Parathyroid adenoma (tissue), 2 donors: ENCODE data around the gene MOB1B.

ENCODE experiments used
- H2AFZ ChIP-seq: fragments of 300-600 bp; sonication (generic); one replicate; pipeline ENCODE4 v1.7.0; 2017; ENCODE audit warnings: antibody characterized with exemption, mild to moderate bottlenecking
- H3K27ac ChIP-seq: fragments of 300-600 bp; sonication (generic); one replicate; pipeline ENCODE4 v1.7.0; 2017
- H3K27me3 ChIP-seq: fragments of 300-600 bp; sonication (generic); one replicate; pipeline ENCODE4 v1.7.0; 2017; ENCODE audit warnings: low read length; ENCODE audit not compliant: control insufficient read depth, insufficient read depth
- H3K36me3 ChIP-seq: fragments of 300-600 bp; sonication (generic); one replicate; pipeline ENCODE4 v1.7.0; 2017; ENCODE audit warnings: low read length; ENCODE audit not compliant: control insufficient read depth, insufficient read depth
- H3K4me1 ChIP-seq: fragments of 300-600 bp; sonication (generic); one replicate; pipeline ENCODE4 v1.7.0; 2017; ENCODE audit warnings: control low read depth
- H3K4me2 ChIP-seq: fragments of 300-600 bp; sonication (generic); one replicate; pipeline ENCODE4 v1.7.0; 2017; ENCODE audit warnings: low read length
- H3K4me3 ChIP-seq: fragments of 300-600 bp; sonication (generic); one replicate; pipeline ENCODE4 v1.7.0; 2017; ENCODE audit warnings: low read depth, low read length
- H3K79me2 ChIP-seq: fragments of 300-600 bp; sonication (generic); one replicate; pipeline ENCODE4 v1.7.0; 2017; ENCODE audit warnings: control low read depth
- H3K9ac ChIP-seq: fragments of 300-600 bp; sonication (generic); one replicate; pipeline ENCODE4 v1.7.0; 2017; ENCODE audit warnings: mild to moderate bottlenecking
- H3K9me3 ChIP-seq: fragments of 300-600 bp; sonication (generic); one replicate; pipeline ENCODE4 v1.7.0; 2017; ENCODE audit warnings: low read length; ENCODE audit not compliant: control insufficient read depth
- CTCF ChIP-seq: fragments of 300-600 bp; sonication (generic); IDR thresholded peaks from one replicate; pipeline ENCODE4 v1.7.0; 2017; ENCODE audit warnings: antibody characterized with exemption, mild to moderate bottlenecking
- donor health status: primary hyperparathyroidism.

Gene MOB1B

GRCh38 chr4:70956549-70957210 is 54.5 kb downstream of the MOB1B start:
- no peak for TF ChIP-seq CTCF
- Histone ChIP-seq H3K79me2 (no peaks in the 10 kb centered on the region), H3K36me3 (no peaks in the 10 kb centered on the region), H3K9ac (no peak overlapping the region), H3K27ac (no peak overlapping the region), H3K27me3 (no peaks in the 10 kb centered on the region), H2AFZ (no peak overlapping the region), H3K9me3 (no peaks in the 10 kb centered on the region), H3K4me1 (no peaks in the 10 kb centered on the region), H3K4me3 (no peak overlapping the region), H3K4me2 (no peak overlapping the region)

- no peak overlapping the region for H3K9ac ChIP-seq
These were observed 56.5 kb downstream of the MOB1B start for GRCh38 chr4:70958681-70959080.

GRCh38 chr4:70969076-70969475 is 66.9 kb downstream of the MOB1B start:
- H3K27ac ChIP-seq: no peak overlapping the region
- no peak overlapping the region for H2AFZ ChIP-seq
- no peak overlapping the region for H3K4me3 ChIP-seq
- H3K36me3 ChIP-seq: no peaks in the 10 kb centered on the region
- no peaks in the 10 kb centered on the region for H3K79me2 ChIP-seq
- H3K4me1 ChIP-seq: no peaks in the 10 kb centered on the region
- no peak overlapping the region for H3K9ac ChIP-seq
- no peaks in the 10 kb centered on the region for H3K27me3 ChIP-seq
- no peaks in the 10 kb centered on the region for H3K9me3 ChIP-seq
- no peak for TF ChIP-seq CTCF
- H3K4me2 ChIP-seq: no peak overlapping the region

More at GRCh38 chr4:70958681-70959080, 56.5 kb downstream of the MOB1B start:
- Histone ChIP-seq H3K27me3 (no peaks in the 10 kb centered on the region), H3K9me3 (no peaks in the 10 kb centered on the region), H3K27ac (no peak overlapping the region), H3K4me1 (no peaks in the 10 kb centered on the region), H2AFZ (no peak overlapping the region), H3K79me2 (no peaks in the 10 kb centered on the region), H3K4me2 (no peak overlapping the region), H3K36me3 (no peaks in the 10 kb centered on the region), H3K4me3 (no peak overlapping the region)
- TF ChIP-seq CTCF: no peak

- Histone ChIP-seq H3K36me3 (no peaks in the 10 kb centered on the region), H3K27me3 (no peaks in the 10 kb centered on the region), H3K27ac (no peak overlapping the region), H2AFZ (no peak overlapping the region), H3K4me3 (no peak overlapping the region), H3K4me2 (no peak overlapping the region), H3K79me2 (no peaks in the 10 kb centered on the region), H3K4me1 (no peaks in the 10 kb centered on the region), H3K9me3 (no peaks in the 10 kb centered on the region), H3K9ac (no peak overlapping the region)
- no peak for TF ChIP-seq CTCF
These were observed 74.1 kb downstream of the MOB1B start for GRCh38 chr4:70976252-70976651.

GRCh38 chr4:70979445-70980008 is 77.4 kb downstream of the MOB1B start:
- H3K27me3 ChIP-seq: no peaks in the 10 kb centered on the region
- H3K36me3 ChIP-seq: no peaks in the 10 kb centered on the region
- no peaks in the 10 kb centered on the region for H3K4me1 ChIP-seq
- TF ChIP-seq CTCF: no peak
- no peaks in the 10 kb centered on the region for H3K79me2 ChIP-seq
- H3K9me3 ChIP-seq: no peaks in the 10 kb centered on the region
- H3K4me2 ChIP-seq: no peak overlapping the region
- H2AFZ ChIP-seq: no peak overlapping the region
- H3K4me3 ChIP-seq: no peak overlapping the region
- H3K9ac ChIP-seq: no peak overlapping the region
- H3K27ac ChIP-seq: no peak overlapping the region
